Pancreas (tissue), 10 donors: ENCODE data around the gene FABP2. TPM values are rescaled to one million over a fixed set of nuclear protein-coding genes. Genes with fewer than 3 reads are reported as not detected.
"Not testable (repeated sequence)": the region's sequence is repeated elsewhere in the genome, so short reads cannot be mapped to it uniquely, and the experiment has no call there.

ENCODE experiments used
- ATAC-seq, 4 donors: fragments of 200-7000 bp; cut with Tn5 transposase; one replicate each; pipeline versions ENCODE4 v1.8.0 to v1.9.1; 2020; ENCODE audit warnings: mild to moderate bottlenecking in 4 of 4, moderate library complexity in 4 of 4
- DNase-seq, 6 donors: peaks; one replicate each; pipeline ENCODE4 v3.0.0-alpha.2; 2020
- FAIRE-seq: peaks from 2 replicates; lab custom pipeline; 2012; peaks lifted over from hg19 to GRCh38; lab: Jason Lieb, UNC
- H3K27ac ChIP-seq, 4 donors: fragments of 200-600 bp; sonication (generic); 1 replicate in 3 of 4; 2 replicates in 1 of 4; pipeline versions ENCODE4 v1.5.0 to v1.8.0; 2020
- H3K27me3 ChIP-seq, 4 donors: fragments of 200-600 bp; one replicate each; pipeline ENCODE4 v1.8.0; 2021
- H3K36me3 ChIP-seq, 3 donors: fragments of 200-600 bp; sonication (generic) in 1 of 3; one replicate each; pipeline versions ENCODE4 v1.5.0 to v1.8.0; 2020 to 2021
- H3K4me1 ChIP-seq, 3 donors: fragments of 200-600 bp; one replicate each; pipeline ENCODE4 v1.8.0; 2021
- H3K4me3 ChIP-seq, 4 donors: fragments of 200-600 bp; sonication (generic) in 2 of 4; one replicate each; pipeline versions ENCODE4 v1.5.0 to v1.8.0; 2020 to 2021
- H3K9me3 ChIP-seq, 4 donors: fragments of 200-600 bp; one replicate each; pipeline ENCODE4 v1.8.0; 2021
- WGBS, 2 donors: extraction: QIAGEN DNeasy Blood & Tissue Kit; methylation state at CpG; one replicate each; pipeline ENCODE4 v1.1.7; 2013; 5-methylcytosine and 5-hydroxymethylcytosine counted together
- intact Hi-C, 3 donors: fragments of 100-400 bp; cut with DNase I; formaldehyde crosslinking; loops; one replicate each; pipeline versions ENCODE4 v1.11.1 to v1.14.2; 2022
- polyA plus RNA-seq, 2 donors: library from polyadenylated mRNA; stranded (reverse); fragments of 200-250 nt; gene quantifications; one replicate each; pipeline ENCODE4 v1.2.3, GENCODE V29; 2013
- total RNA-seq, 6 donors: library from RNA; stranded (reverse); fragmentation: NEBNext Ultra II Directional in 4 of 6; extraction: Animal tissue kit (Norgen Biotek cat#: 25700) in 4 of 6; gene quantifications; one replicate each; pipeline versions ENCODE4 v1.2.1 to v1.2.4, GENCODE V29; 2021 to 2023
- TF ChIP-seq, protein P1 (sequence below), 4 donors: fragments of 200-600 bp; sonication (generic) in 3 of 4; IDR thresholded peaks; one replicate each; pipeline versions ENCODE4 v1.5.0 to v1.8.0; 2021; ENCODE audit warnings: antibody characterized with exemption in 4 of 4
- donor health status: healthy with polysubstance abuse.
- donor health status: DM: no; HTN: no; CAD: no; lungs with moderate emphysema.
- donor health status: DM: no; HTN: no; CAD: no.
- donor health status: control.
- donor health status: control.
- donor health status: Bipolar disorder and iron deficiency.
- donor health status: DM: yes; HTN: yes; CAD: no.
- donor health status: DM: no; HTN: no; CAD: no.
- donor health status: DM: no; HTN: no; CAD: no.
- donor health status: DM: yes; HTN: yes; CAD: no.

FABP2 gene
- total and polyA plus RNA-seq, 8 donors, result 0.05 TPM; not detected in 7

GRCh38 chr4:119284876-119285780 is 36.8 kb downstream of the FABP2 start:
- intact Hi-C loops, result no loop called here
- Histone ChIP-seq H3K4me1 (peaks cover 0 to 23% (median 21%) of the 10 kb centered on the region in 3 donors), H3K27ac (peak overlapping the region in 2 of 4 donors; percentile 20 to 36), H3K9me3 (no peaks in the 10 kb centered on the region), H3K27me3 (no peaks in the 10 kb centered on the region), H3K4me3 (peak overlapping the region in 1 of 4 donors; percentile 11), H3K36me3 (peaks cover 0 to 9% (median 0%) of the 10 kb centered on the region in 3 donors)
- 7 to 8% methylated on average over 4 of the region's 4 CpGs for WGBS, 2 donors
- ATAC-seq (peak; percentile 39 to 76 (median 62)), FAIRE-seq (peak; percentile 78), DNase-seq (no peak)
- TF ChIP-seq, protein P1, sequence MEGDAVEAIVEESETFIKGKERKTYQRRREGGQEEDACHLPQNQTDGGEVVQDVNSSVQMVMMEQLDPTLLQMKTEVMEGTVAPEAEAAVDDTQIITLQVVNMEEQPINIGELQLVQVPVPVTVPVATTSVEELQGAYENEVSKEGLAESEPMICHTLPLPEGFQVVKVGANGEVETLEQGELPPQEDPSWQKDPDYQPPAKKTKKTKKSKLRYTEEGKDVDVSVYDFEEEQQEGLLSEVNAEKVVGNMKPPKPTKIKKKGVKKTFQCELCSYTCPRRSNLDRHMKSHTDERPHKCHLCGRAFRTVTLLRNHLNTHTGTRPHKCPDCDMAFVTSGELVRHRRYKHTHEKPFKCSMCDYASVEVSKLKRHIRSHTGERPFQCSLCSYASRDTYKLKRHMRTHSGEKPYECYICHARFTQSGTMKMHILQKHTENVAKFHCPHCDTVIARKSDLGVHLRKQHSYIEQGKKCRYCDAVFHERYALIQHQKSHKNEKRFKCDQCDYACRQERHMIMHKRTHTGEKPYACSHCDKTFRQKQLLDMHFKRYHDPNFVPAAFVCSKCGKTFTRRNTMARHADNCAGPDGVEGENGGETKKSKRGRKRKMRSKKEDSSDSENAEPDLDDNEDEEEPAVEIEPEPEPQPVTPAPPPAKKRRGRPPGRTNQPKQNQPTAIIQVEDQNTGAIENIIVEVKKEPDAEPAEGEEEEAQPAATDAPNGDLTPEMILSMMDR (IDR thresholded peaks at IDR 0.05), result peak in 1 of 4 donors; percentile 7

DNA sequence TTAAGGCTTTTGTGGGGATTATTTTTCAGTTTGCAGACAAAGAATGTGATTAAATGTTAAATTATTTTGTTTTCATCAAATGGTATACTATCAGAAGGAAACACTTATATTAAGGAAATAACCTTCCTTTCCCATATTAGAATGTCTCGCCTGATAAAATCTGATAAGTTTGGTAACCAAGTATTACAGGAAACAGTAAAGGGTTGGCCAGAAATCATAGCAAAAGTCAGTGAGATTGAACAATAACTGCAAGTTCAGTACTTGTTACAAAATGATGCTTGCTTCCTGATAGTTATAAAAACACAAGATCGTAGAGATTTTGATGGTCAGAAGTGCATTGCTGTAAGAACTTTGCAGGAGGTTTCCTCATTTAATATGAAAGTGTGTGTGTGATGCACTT is 40.5 kb downstream of the FABP2 start:
- intact Hi-C loops, result no loop called here
- H3K27me3 ChIP-seq, result no peaks in the 10 kb centered on the region
- H3K36me3 ChIP-seq, result peaks cover 0 to 12% (median 0%) of the 10 kb centered on the region in 3 donors
- H3K9me3 ChIP-seq, result no peaks in the 10 kb centered on the region
- H3K4me1 ChIP-seq, result peaks cover 0 to 23% (median 21%) of the 10 kb centered on the region in 3 donors
- ATAC-seq (no peak), FAIRE-seq (no peak), DNase-seq (no peak)
- TF ChIP-seq, protein P1 (IDR thresholded peaks at IDR 0.05), result no peak
- WGBS, 2 donors, result 79 to 83% methylated on average over 2 of the region's 2 CpGs
- H3K4me3 ChIP-seq, result no peak overlapping the region
- no peak overlapping the region for H3K27ac ChIP-seq

- H3K27me3 ChIP-seq, intact Hi-C loops, H3K27ac ChIP-seq, FAIRE-seq, DNase-seq, ATAC-seq, H3K9me3 ChIP-seq, H3K4me3 ChIP-seq: not testable (repeated sequence)
- WGBS, 2 donors, result 96 to 97% methylated on average over 11 to 12 of the region's 12 CpGs
- peaks cover 0 to 12% (median 0%) of the 10 kb centered on the region in 3 donors for H3K36me3 ChIP-seq
- peaks cover 0 to 13% (median 12%) of the 10 kb centered on the region in 3 donors for H3K4me1 ChIP-seq
Measured at GRCh38 chr4:119279945-119280344, 42.0 kb downstream of the FABP2 start.

DNA sequence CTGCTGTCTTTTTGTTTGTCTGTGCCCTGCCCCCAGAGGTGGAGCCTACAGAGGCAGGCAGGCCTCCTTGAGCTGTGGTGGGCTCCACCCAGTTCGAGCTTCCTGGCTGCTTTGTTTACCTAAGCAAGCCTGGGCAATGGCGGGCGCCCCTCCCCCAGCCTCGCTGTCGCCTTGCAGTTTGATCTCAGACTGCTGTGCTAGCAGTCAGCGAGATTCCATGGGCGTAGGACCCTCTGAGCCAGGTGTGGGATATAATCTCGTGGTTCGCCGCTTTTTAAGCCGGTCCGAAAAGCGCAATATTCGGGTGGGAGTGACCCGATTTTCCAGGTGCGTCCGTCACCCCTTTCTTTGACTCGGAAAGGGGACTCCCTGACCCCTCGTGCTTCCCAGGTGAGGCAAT is 42.4 kb downstream of the FABP2 start:
- ATAC-seq, FAIRE-seq, intact Hi-C loops, H3K9me3 ChIP-seq, H3K27me3 ChIP-seq, H3K27ac ChIP-seq, H3K4me3 ChIP-seq, H3K4me1 ChIP-seq: not testable (repeated sequence)
- peaks cover 0 to 12% (median 0%) of the 10 kb centered on the region in 3 donors for H3K36me3 ChIP-seq
- peak in 1 of 6 donors; percentile 20 for DNase-seq
- WGBS, 2 donors, result 87 to 92% methylated on average over 16 to 19 of the region's 19 CpGs

GRCh38 chr4:119271361-119272085 is 50.4 kb downstream of the FABP2 start:
- H3K4me3 ChIP-seq, result no peak overlapping the region
- FAIRE-seq (no peak), DNase-seq (no peak)

More at GRCh38 chr4:119271361-119272085, 50.4 kb downstream of the FABP2 start:
- Histone ChIP-seq H3K27me3 (no peaks in the 10 kb centered on the region), H3K36me3 (peaks cover 0 to 44% (median 13%) of the 10 kb centered on the region in 3 donors), H3K9me3 (no peaks in the 10 kb centered on the region), H3K27ac (no peak overlapping the region), H3K4me1 (no peaks in the 10 kb centered on the region)
- ATAC-seq, result no peak
- intact Hi-C loops, result no loop called here
- TF ChIP-seq, protein P1 (IDR thresholded peaks at IDR 0.05), result no peak
- WGBS, 2 donors, result 90% methylated on average over 6 of the region's 6 CpGs
